Measurements from ENCODE around the gene SLC2A6. TPM values are rescaled to one million over a fixed set of nuclear protein-coding genes. Genes with fewer than 3 reads are reported as not detected.

Gene SLC2A6
- total RNA-seq, 1 donor from 2014 or later = 32.5 TPM

- Mint-ChIP-seq H3K36me3 (ENCODE audit: low read depth, unreplicated experiment) (no peaks in the 10 kb centered on the region), H3K27ac (ENCODE audit: unreplicated experiment) (no peak overlapping the region), H3K4me1 (ENCODE audit: unreplicated experiment) (no peaks in the 10 kb centered on the region), H3K4me3 (ENCODE audit: unreplicated experiment) (no peak overlapping the region), H3K27me3 (ENCODE audit: unreplicated experiment) (peaks cover 13% of the 10 kb centered on the region), H3K9me3 (ENCODE audit: unreplicated experiment) (no peaks in the 10 kb centered on the region)
- TF ChIP-seq, protein P1, sequence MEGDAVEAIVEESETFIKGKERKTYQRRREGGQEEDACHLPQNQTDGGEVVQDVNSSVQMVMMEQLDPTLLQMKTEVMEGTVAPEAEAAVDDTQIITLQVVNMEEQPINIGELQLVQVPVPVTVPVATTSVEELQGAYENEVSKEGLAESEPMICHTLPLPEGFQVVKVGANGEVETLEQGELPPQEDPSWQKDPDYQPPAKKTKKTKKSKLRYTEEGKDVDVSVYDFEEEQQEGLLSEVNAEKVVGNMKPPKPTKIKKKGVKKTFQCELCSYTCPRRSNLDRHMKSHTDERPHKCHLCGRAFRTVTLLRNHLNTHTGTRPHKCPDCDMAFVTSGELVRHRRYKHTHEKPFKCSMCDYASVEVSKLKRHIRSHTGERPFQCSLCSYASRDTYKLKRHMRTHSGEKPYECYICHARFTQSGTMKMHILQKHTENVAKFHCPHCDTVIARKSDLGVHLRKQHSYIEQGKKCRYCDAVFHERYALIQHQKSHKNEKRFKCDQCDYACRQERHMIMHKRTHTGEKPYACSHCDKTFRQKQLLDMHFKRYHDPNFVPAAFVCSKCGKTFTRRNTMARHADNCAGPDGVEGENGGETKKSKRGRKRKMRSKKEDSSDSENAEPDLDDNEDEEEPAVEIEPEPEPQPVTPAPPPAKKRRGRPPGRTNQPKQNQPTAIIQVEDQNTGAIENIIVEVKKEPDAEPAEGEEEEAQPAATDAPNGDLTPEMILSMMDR (IDR thresholded peaks at IDR 0.05; ENCODE audit: unreplicated experiment) = no peak
- no peak for DNase-seq (ENCODE audit: low spot score)
Observed at GRCh38 chr9:133445293-133445969, 33.5 kb downstream of the SLC2A6 start.

DNA sequence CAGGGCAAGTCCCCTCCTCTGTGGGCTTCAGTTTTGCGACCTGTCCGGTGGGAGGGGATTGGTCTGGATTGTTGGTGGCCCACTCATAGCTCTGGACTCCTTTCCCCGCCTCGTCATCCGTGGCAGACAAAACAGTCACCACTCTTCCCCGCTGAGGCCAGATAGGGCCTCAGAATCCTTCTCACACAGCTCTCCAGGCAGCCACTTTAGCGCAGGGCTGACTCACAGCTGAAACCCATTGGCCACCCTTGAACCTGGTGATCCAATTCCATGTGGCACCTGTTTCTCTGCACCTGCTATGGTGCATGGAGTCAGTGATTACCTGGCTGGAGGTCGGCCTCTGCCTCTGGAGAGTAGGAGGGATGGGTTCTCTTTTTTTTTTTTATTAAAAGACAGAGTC, 34.9 kb downstream of the SLC2A6 start:
- H3K4me1 Mint-ChIP-seq (ENCODE audit: unreplicated experiment) = no peaks in the 10 kb centered on the region
- TF ChIP-seq, protein P1 (IDR thresholded peaks at IDR 0.05; ENCODE audit: unreplicated experiment) = no peak
- H3K9me3 Mint-ChIP-seq (ENCODE audit: unreplicated experiment) = no peaks in the 10 kb centered on the region
- no peak overlapping the region for H3K27ac Mint-ChIP-seq (ENCODE audit: unreplicated experiment)
- no peaks in the 10 kb centered on the region for H3K36me3 Mint-ChIP-seq (ENCODE audit: low read depth, unreplicated experiment)
- no peak for DNase-seq (ENCODE audit: low spot score)
- H3K27me3 Mint-ChIP-seq (ENCODE audit: unreplicated experiment) = peaks cover 13% of the 10 kb centered on the region
- H3K4me3 Mint-ChIP-seq (ENCODE audit: unreplicated experiment) = no peak overlapping the region

- Mint-ChIP-seq H3K9me3 (ENCODE audit: unreplicated experiment) (no peaks in the 10 kb centered on the region), H3K27ac (ENCODE audit: unreplicated experiment) (no peak overlapping the region), H3K4me3 (ENCODE audit: unreplicated experiment) (no peak overlapping the region), H3K4me1 (ENCODE audit: unreplicated experiment) (no peaks in the 10 kb centered on the region), H3K27me3 (ENCODE audit: unreplicated experiment) (peaks cover 13% of the 10 kb centered on the region), H3K36me3 (ENCODE audit: low read depth, unreplicated experiment) (no peaks in the 10 kb centered on the region)
- TF ChIP-seq, protein P1 (IDR thresholded peaks at IDR 0.05; ENCODE audit: unreplicated experiment) = no peak
- DNase-seq (ENCODE audit: low spot score) = no peak
Observed at GRCh38 chr9:133443248-133443647, 35.7 kb downstream of the SLC2A6 start.

GRCh38 chr9:133441571-133441970, 37.3 kb downstream of the SLC2A6 start:
- Mint-ChIP-seq H3K9me3 (ENCODE audit: unreplicated experiment) (no peaks in the 10 kb centered on the region), H3K4me1 (ENCODE audit: unreplicated experiment) (no peaks in the 10 kb centered on the region), H3K36me3 (ENCODE audit: low read depth, unreplicated experiment) (no peaks in the 10 kb centered on the region), H3K27ac (ENCODE audit: unreplicated experiment) (no peak overlapping the region), H3K27me3 (ENCODE audit: unreplicated experiment) (peaks cover 15% of the 10 kb centered on the region), H3K4me3 (ENCODE audit: unreplicated experiment) (peak overlapping the region; percentile 59)
- DNase-seq (ENCODE audit: low spot score) = no peak
- TF ChIP-seq, protein P1 (IDR thresholded peaks at IDR 0.05; ENCODE audit: unreplicated experiment) = no peak

DNA sequence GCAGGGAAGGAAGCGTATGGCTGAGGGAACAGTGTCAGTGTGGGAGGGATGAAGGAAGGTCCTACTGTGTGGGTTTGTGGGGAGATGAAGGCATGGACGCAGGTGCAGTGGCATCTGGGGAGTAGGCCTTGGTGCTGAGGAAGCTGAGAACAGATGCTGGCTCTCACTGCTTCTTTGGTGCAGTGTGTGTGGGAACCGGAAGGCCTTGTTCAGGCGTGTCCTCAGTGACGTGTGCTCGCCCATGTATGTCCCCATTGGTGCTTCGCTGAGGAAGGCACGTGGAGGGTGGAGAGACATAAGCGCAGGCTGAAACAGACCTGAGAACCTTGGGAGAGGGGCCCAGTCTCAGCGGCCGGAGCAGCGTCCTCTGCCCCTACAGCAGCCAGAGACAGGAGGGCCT, 38.0 kb downstream of the SLC2A6 start:
- Mint-ChIP-seq H3K9me3 (ENCODE audit: unreplicated experiment) (no peaks in the 10 kb centered on the region), H3K36me3 (ENCODE audit: low read depth, unreplicated experiment) (no peaks in the 10 kb centered on the region), H3K27me3 (ENCODE audit: unreplicated experiment) (peaks cover 15% of the 10 kb centered on the region), H3K27ac (ENCODE audit: unreplicated experiment) (no peak overlapping the region), H3K4me1 (ENCODE audit: unreplicated experiment) (no peaks in the 10 kb centered on the region), H3K4me3 (ENCODE audit: unreplicated experiment) (no peak overlapping the region)
- TF ChIP-seq, protein P1 (IDR thresholded peaks at IDR 0.05; ENCODE audit: unreplicated experiment) = no peak
- DNase-seq (ENCODE audit: low spot score) = no peak
